Stomach (tissue), 9 donors: ENCODE results near the gene THAP5. TPM values are rescaled to one million over a fixed set of nuclear protein-coding genes. Genes with fewer than 3 reads are reported as not detected.
"Not testable (repeated sequence)": the region's sequence is repeated elsewhere in the genome, so short reads cannot be mapped to it uniquely, and the experiment has no call there.

ENCODE experiments used
- DNase-seq, 2 donors: peaks; one replicate each; pipeline versions ENCODE4 v3.0.0 to v3.0.0-alpha.2; 2013 to 2019
- H3K27ac ChIP-seq, 5 donors: fragments of 200-600 bp in 4 of 5; sonication (generic) in 4 of 5; one replicate each; pipeline ENCODE4 v1.5.1; 2013 to 2019; ENCODE audit warnings: mild to moderate bottlenecking in 1 of 5, moderate library complexity in 1 of 5
- H3K27me3 ChIP-seq, 3 donors: fragments of 200-600 bp; sonication (generic); one replicate each; pipeline ENCODE4 v1.5.1; 2017 to 2019; ENCODE audit warnings: mixed run types in 1 of 3
- H3K36me3 ChIP-seq, 4 donors: fragments of 200-600 bp; sonication (generic); 1 replicate in 3 of 4; 2 replicates in 1 of 4; pipeline ENCODE4 v1.5.1; 2016 to 2019
- H3K4me1 ChIP-seq, 4 donors: fragments of 200-600 bp; sonication (generic); one replicate each; pipeline ENCODE4 v1.5.1; 2016 to 2019
- H3K4me3 ChIP-seq, 4 donors: fragments of 200-600 bp; sonication (generic) in 3 of 4; one replicate each; pipeline ENCODE4 v1.5.1; 2016 to 2019; ENCODE audit warnings: mild to moderate bottlenecking in 1 of 4
- H3K9me3 ChIP-seq, 4 donors: fragments of 200-600 bp; sonication (generic); one replicate each; pipeline ENCODE4 v1.5.1; 2016 to 2019
- EP300 ChIP-seq: sonication (generic); formaldehyde crosslinking; IDR thresholded peaks from one replicate; pipeline ENCODE4 v1.6.1; 2017; ENCODE audit warnings: antibody characterized with exemption
- POLR2A ChIP-seq, 4 donors: fragments of 450-650 bp; IDR thresholded peaks; one replicate each; pipeline ENCODE4 v1.6.1; 2016; ENCODE audit warnings: antibody characterized with exemption in 4 of 4, control low read depth in 2 of 4, mild to moderate bottlenecking in 1 of 4, moderate library complexity in 1 of 4
- POLR2AphosphoS5 ChIP-seq, 3 donors: sonication (generic); formaldehyde crosslinking; IDR thresholded peaks; one replicate each; pipeline ENCODE4 v1.6.1; 2016; ENCODE audit warnings: antibody characterized with exemption in 3 of 3
- WGBS, 5 donors: extraction: QIAGEN DNeasy Blood & Tissue Kit in 3 of 5; methylation state at CpG; one replicate each; pipeline versions ENCODE4 v1.1.5 to v1.1.7; 2013 to 2018; 5-methylcytosine and 5-hydroxymethylcytosine counted together
- intact Hi-C: fragments of 100-400 bp; cut with DNase I; formaldehyde crosslinking; loops from one replicate; pipeline ENCODE4 v1.15.1; 2023; ENCODE audit warnings: low total_unique reads
- polyA plus RNA-seq, 3 donors: library from polyadenylated mRNA; stranded (reverse); fragments of 200-250 nt; gene quantifications; one replicate each; pipeline ENCODE4 v1.2.3, GENCODE V29; 2013
- total RNA-seq, 5 donors: library from RNA; depleted of rRNA; stranded (reverse); fragments of >200 nt; gene quantifications; one replicate each; pipeline versions ENCODE4 v1.1.0 to v1.2.3, GENCODE V29; 2014 to 2016
- TF ChIP-seq, protein P1 (sequence below), 7 experiments: fragments of 450-650 bp in 4 of 7; fragments of 200-600 bp in 3 of 7; sonication (generic) in 3 of 7; IDR thresholded peaks; one replicate each; pipeline ENCODE4 v1.5.1; 2016 to 2019; ENCODE audit warnings: antibody characterized with exemption in 7 of 7, control low read depth in 2 of 7, mild to moderate bottlenecking in 1 of 7
- donor health status: healthy with polysubstance abuse.
- donor health status: Bipolar disorder and iron deficiency.
- donor health status: healthy.

THAP5 gene
- total and polyA plus RNA-seq, 8 donors, result 5.8 to 73.2 (median 20.1) TPM

- Histone ChIP-seq H3K27ac (no peak overlapping the region), H3K4me1 (no peaks in the 10 kb centered on the region), H3K9me3 (peaks cover 8 to 29% (median 21%) of the 10 kb centered on the region in 4 donors), H3K36me3 (peaks cover 0 to 8% (median 6%) of the 10 kb centered on the region in 4 donors), H3K27me3 (no peaks in the 10 kb centered on the region), H3K4me3 (no peak overlapping the region)
- 95 to 98% (median 98%) methylated on average over 3 of the region's 3 CpGs for WGBS, 5 donors
- TF ChIP-seq POLR2A (IDR thresholded peaks at IDR 0.05) (no peak), POLR2AphosphoS5 (IDR thresholded peaks at IDR 0.05) (no peak), EP300 (no peak)
- TF ChIP-seq, protein P1, sequence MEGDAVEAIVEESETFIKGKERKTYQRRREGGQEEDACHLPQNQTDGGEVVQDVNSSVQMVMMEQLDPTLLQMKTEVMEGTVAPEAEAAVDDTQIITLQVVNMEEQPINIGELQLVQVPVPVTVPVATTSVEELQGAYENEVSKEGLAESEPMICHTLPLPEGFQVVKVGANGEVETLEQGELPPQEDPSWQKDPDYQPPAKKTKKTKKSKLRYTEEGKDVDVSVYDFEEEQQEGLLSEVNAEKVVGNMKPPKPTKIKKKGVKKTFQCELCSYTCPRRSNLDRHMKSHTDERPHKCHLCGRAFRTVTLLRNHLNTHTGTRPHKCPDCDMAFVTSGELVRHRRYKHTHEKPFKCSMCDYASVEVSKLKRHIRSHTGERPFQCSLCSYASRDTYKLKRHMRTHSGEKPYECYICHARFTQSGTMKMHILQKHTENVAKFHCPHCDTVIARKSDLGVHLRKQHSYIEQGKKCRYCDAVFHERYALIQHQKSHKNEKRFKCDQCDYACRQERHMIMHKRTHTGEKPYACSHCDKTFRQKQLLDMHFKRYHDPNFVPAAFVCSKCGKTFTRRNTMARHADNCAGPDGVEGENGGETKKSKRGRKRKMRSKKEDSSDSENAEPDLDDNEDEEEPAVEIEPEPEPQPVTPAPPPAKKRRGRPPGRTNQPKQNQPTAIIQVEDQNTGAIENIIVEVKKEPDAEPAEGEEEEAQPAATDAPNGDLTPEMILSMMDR (IDR thresholded peaks at IDR 0.05), result no peak
- intact Hi-C loops, result no loop called here
- no peak for DNase-seq
These were observed 12.3 kb downstream of the THAP5 start for GRCh38 chr7:108557191-108557590.

DNA sequence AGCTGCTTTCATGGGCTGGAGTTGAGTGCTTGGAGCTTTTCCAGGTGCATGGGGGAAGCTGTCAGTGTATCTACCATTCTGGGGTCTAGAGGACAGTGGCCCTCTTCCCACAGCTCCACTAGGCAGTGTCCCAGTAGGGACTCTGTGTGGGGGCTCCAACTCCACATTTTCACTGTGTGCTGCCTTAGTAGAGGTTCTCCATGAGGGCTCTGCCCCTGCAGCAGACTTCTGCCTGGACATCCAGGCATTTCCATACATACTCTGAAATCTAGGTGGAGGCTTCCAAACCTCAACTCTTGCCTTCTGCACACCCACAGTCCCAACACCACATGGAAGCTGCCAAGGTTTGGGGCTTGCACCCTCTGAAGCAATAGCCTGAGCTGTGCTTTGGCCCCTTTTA, 12.8 kb downstream of the THAP5 start:
- intact Hi-C loops, H3K27ac ChIP-seq, H3K4me3 ChIP-seq, H3K4me1 ChIP-seq, DNase-seq, H3K36me3 ChIP-seq, H3K27me3 ChIP-seq: not testable (repeated sequence)
- peaks cover 8 to 29% (median 21%) of the 10 kb centered on the region in 4 donors for H3K9me3 ChIP-seq

GRCh38 chr7:108548141-108548896, 21.2 kb downstream of the THAP5 start:
- H3K9me3 ChIP-seq, H3K27ac ChIP-seq, H3K36me3 ChIP-seq, H3K4me1 ChIP-seq, intact Hi-C loops, H3K27me3 ChIP-seq, H3K4me3 ChIP-seq, DNase-seq: not testable (repeated sequence)
- WGBS, 5 donors, result 61 to 76% (median 66%) methylated on average over 2 of the region's 2 CpGs

GRCh38 chr7:108541478-108541877, 28.0 kb downstream of the THAP5 start:
- H3K4me1 ChIP-seq, result no peaks in the 10 kb centered on the region
- no peak overlapping the region for H3K4me3 ChIP-seq
- H3K36me3 ChIP-seq, result no peaks in the 10 kb centered on the region
- H3K27ac ChIP-seq, result no peak overlapping the region
- no peaks in the 10 kb centered on the region for H3K27me3 ChIP-seq
- DNase-seq, result no peak
- 73 to 77% (median 75%) methylated on average over 2 of the region's 2 CpGs for WGBS, 5 donors
- H3K9me3 ChIP-seq, result no peaks in the 10 kb centered on the region
- TF ChIP-seq POLR2AphosphoS5 (IDR thresholded peaks at IDR 0.05), result no peak
- TF ChIP-seq, protein P1 (IDR thresholded peaks at IDR 0.05), result no peak
- no peak for TF ChIP-seq EP300
- no peak for TF ChIP-seq POLR2A (IDR thresholded peaks at IDR 0.05)
- intact Hi-C loops, result no loop called here

- DNase-seq, H3K4me1 ChIP-seq, H3K9me3 ChIP-seq, intact Hi-C loops, H3K27me3 ChIP-seq, H3K27ac ChIP-seq, H3K4me3 ChIP-seq, H3K36me3 ChIP-seq: not testable (repeated sequence)
- WGBS, 5 donors, result 88 to 95% (median 91%) methylated on average over 4 of the region's 4 CpGs
These were observed 30.8 kb downstream of the THAP5 start for GRCh38 chr7:108538685-108539084.

DNA sequence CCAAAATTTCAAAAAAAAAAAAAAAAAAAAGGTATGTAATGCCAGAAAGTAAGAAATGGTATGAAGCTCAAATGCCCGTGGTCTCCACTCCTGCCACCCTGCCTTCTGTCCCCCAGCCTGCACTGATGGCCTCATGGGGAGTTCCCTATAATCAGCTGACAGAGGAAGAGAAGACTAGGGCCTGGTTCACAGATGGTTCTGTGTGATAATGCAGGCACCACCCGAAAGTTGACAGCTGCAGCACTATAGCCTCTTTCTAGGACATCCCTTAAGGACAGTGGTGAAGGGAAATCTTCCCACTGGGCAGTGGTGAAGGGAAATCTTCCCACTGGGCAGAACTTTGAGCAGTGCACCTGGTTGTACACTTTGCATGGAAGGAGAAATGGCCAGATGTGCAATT, 31.3 kb downstream of the THAP5 start:
- H3K4me3 ChIP-seq, H3K36me3 ChIP-seq, intact Hi-C loops, DNase-seq, H3K4me1 ChIP-seq, H3K27me3 ChIP-seq, H3K9me3 ChIP-seq, H3K27ac ChIP-seq: not testable (repeated sequence)
- WGBS, 5 donors, result 56 to 75% (median 72%) methylated on average over 2 of the region's 2 CpGs
